Bronchial epithelial cell (primary cell): ENCODE results near the gene RNF145. TPM values are rescaled to one million over a fixed set of nuclear protein-coding genes. Genes with fewer than 3 reads are reported as not detected.

ENCODE experiments used
- DNase-seq: peaks from one replicate; pipeline ENCODE4 v3.0.0-alpha.2; 2010; ENCODE audit warnings: low read depth
- FAIRE-seq: peaks from 2 replicates; lab custom pipeline; 2011; peaks lifted over from hg19 to GRCh38; lab: Jason Lieb, UNC
- H3K27me3 ChIP-seq: 2 replicates; pipeline ENCODE4 v1.5.1; 2011; ENCODE audit warnings: low read length; ENCODE audit not compliant: control insufficient read depth, insufficient read depth
- H3K36me3 ChIP-seq: 2 replicates; pipeline ENCODE4 v1.5.1; 2011; ENCODE audit warnings: low read length; ENCODE audit not compliant: control insufficient read depth, insufficient read depth
- H3K4me3 ChIP-seq: 2 replicates; pipeline ENCODE4 v1.5.1; 2011; ENCODE audit warnings: mild to moderate bottlenecking, low read depth, low read length, control low read depth
- CTCF ChIP-seq: IDR thresholded peaks from 2 replicates; pipeline ENCODE4 v1.5.1; 2011; ENCODE audit warnings: mild to moderate bottlenecking, moderate library complexity, low read length, control low read depth, inconsistent platforms; ENCODE audit not compliant: insufficient read depth, severe bottlenecking
- total RNA-seq: library from RNA; depleted of rRNA; stranded (reverse); fragments of >200 nt; gene quantifications from 2 replicates; pipeline ENCODE4 v1.2.1, GENCODE V29; 2014

Gene RNF145
- total RNA-seq, 1 donor from 2014 or later: 84.2 TPM

- H3K27me3 ChIP-seq: no peaks in the 10 kb centered on the region
- H3K36me3 ChIP-seq: peaks cover 4% of the 10 kb centered on the region
- no peak overlapping the region for H3K4me3 ChIP-seq
- TF ChIP-seq CTCF: no peak
- FAIRE-seq (no peak), DNase-seq (no peak)
Measured at GRCh38 chr5:159174511-159175168, 34.7 kb downstream of the RNF145 start.

GRCh38 chr5:159171274-159171673, 38.1 kb downstream of the RNF145 start:
- H3K27me3 ChIP-seq: no peaks in the 10 kb centered on the region
- H3K4me3 ChIP-seq: no peak overlapping the region
- FAIRE-seq: no peak
- TF ChIP-seq CTCF: no peak
- no peak for DNase-seq
- H3K36me3 ChIP-seq: peaks cover 4% of the 10 kb centered on the region

GRCh38 chr5:159170021-159170420, 39.3 kb downstream of the RNF145 start:
- DNase-seq (no peak), FAIRE-seq (no peak)
- no peak for TF ChIP-seq CTCF
- Histone ChIP-seq H3K36me3 (peaks cover 4% of the 10 kb centered on the region), H3K27me3 (no peaks in the 10 kb centered on the region), H3K4me3 (no peak overlapping the region)

- no peaks in the 10 kb centered on the region for H3K27me3 ChIP-seq
- DNase-seq (no peak), FAIRE-seq (no peak)
- no peak overlapping the region for H3K4me3 ChIP-seq
- H3K36me3 ChIP-seq: peaks cover 5% of the 10 kb centered on the region
- TF ChIP-seq CTCF: no peak
Measured at GRCh38 chr5:159166416-159166815, 42.9 kb downstream of the RNF145 start.

- H3K27me3 ChIP-seq: no peaks in the 10 kb centered on the region
- FAIRE-seq: no peak
- peaks cover 11% of the 10 kb centered on the region for H3K36me3 ChIP-seq
- no peak for DNase-seq
- H3K4me3 ChIP-seq: no peak overlapping the region
- no peak for TF ChIP-seq CTCF
Measured at GRCh38 chr5:159163701-159164046, 45.7 kb downstream of the RNF145 start.
